NCI-H524 treated with DMSO at 0.1 percent for 48 hours (cell line): ENCODE results near the gene MYOT.
"Not testable (repeated sequence)": the region's sequence is repeated elsewhere in the genome, so short reads cannot be mapped to it uniquely, and the experiment has no call there.

Experiments used
- DNase-seq: peaks from one replicate; lab custom pipeline; 2025; lab: John Stamatoyannopoulos, UW

Gene MYOT

GRCh38 chr5:137856916-137857862 lies 10.5 kb upstream of the MYOT start:
- DNase-seq: no peak

GRCh38 chr5:137858223-137858916 lies 9.3 kb upstream of the MYOT start:
- no peak for DNase-seq

- DNase-seq: no peak
Measured at GRCh38 chr5:137858954-137859353, 8.7 kb upstream of the MYOT start.

DNA sequence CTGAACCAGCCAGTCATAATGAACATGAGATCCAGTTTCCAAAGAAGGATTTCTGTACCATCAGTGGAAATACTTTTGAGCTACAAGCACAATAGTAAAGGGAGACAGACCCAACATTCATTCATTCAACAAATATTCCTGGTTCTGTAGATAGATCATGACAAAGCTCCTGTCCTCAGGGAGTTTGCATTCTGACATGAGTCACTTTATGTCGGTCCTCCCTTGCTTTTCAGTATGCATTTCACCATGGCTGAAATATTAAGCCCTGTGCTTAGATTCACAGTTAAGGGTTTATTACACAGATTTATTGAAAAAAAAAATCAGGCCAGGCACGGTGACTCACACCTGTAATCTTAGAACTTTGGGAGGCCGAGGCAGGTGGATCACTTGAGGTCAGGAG lies 5.4 kb upstream of the MYOT start:
- no peak for DNase-seq

DNA sequence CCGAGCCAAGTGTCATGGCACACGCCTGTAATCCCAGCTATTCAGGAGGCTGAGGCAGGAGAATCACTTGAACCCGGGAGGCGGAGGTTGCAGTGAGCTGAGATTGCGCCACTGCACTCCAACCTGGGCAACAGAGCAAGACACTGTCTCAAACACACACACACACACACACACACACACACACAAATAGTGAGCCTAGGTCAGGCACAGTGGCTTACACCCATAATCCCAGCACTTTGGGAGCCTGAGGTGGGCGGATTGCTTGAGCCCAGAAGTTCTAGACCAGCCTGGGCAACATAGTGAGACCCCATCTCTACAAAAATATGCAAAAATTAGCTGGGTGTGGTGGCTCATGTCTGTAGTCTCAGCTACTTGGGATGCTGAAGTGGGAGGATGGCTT lies 4.0 kb upstream of the MYOT start:
- not testable (repeated sequence) for DNase-seq

DNA sequence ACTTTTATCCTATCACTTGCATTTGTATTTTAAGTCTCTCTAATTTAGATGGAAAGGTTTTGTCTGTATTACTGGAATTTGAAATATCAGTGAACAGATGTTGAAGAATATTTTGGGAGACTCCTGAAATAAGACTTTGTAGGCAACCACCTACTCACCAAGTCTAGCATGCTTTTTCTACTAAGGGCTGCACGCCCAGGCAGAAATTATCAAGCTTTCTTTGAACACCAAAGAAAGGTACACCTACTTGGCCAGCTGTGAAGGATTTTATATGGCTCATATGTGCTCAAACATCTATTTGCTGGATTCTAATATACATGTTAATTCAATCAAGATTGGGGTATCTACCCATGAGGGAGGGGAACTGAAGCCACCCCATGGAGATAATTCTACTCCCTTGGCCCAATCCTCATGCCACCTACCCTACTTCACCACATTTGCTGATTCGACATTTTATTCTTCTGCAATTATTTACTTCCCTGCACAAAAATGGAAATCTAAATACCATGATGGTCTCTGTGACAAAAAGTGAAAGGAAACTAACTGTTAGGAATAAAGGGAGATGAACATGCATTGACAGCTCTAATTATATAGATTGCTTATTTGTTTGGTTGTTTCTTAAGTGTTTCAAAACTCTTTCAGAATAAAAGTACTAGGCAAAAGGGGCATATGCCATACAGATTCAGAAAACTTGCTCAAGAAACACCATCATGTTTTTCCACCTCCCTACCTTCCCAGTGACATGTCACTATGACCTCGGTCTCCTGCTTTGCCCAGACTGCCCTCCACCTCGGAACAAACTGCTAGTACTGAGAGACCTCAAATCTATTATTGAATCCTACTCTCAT lies 895 bp upstream of the MYOT start:
- no peak for DNase-seq

DNA sequence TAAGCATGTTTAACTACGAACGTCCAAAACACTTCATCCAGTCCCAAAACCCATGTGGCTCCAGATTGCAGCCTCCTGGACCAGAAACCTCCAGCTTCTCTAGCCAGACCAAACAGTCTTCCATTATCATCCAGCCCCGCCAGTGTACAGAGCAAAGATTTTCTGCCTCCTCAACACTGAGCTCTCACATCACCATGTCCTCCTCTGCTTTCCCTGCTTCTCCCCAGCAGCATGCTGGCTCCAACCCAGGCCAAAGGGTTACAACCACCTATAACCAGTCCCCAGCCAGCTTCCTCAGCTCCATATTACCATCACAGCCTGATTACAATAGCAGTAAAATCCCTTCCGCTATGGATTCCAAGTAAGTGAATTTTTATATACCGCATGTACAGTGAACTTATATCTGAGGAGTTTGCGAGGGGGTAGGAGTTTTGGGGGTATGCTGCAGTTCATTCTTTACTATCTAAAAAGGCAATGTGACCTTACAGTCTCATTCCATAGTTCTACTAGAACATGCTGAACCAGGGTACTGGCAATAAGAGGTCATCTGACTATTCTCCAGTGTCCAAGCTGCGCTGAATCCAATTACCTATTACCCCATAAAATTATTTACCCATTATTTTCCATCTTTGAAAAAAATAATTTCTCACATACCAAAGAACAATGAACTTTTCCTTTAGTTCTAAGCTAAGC lies 3.1 kb downstream of the MYOT start:
- no peak for DNase-seq

DNA sequence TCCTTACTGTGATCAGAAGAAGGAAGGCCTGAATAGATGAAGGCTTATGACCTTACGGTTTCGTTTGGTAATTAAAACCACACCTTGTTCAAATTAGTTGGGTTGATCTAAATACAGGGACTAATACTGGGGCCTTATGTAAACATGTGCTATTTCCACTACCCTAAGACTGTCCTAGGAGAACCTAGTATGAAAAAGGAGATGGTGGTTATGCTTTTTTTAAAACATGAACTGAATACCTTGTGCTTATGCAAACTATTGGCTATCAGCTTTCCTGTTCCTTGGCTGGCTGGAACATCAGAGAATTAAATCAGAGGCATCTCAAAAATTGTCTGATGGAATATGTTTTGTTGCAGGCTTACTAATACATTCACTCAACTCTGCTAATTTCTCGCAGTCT lies 3.9 kb downstream of the MYOT start:
- no peak for DNase-seq

DNA sequence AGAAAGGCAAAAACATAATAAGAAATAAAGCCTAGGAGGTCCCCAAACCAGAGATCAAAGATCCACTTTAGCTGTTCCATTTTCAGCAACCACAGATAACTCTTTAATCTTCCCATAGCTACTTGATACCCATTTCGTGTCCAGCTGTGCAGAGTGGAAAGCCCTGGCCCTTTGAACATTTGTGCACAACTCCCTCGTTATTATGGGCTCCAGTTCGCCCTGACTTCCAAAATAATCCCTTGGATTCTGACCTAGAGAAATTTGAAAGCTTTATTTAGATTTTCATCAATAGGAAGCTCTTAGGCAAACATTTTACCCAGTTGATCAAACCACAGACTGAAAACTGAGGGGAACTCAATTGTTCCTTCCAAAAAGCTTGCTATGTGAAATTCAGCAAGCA lies 4.8 kb downstream of the MYOT start:
- no peak for DNase-seq

- no peak for DNase-seq
Measured at GRCh38 chr5:137876101-137876500, 8.4 kb downstream of the MYOT start.

- DNase-seq: no peak
Measured at GRCh38 chr5:137880313-137880712, 12.7 kb downstream of the MYOT start.

- DNase-seq: no peak
Measured at GRCh38 chr5:137887831-137888230, 20.2 kb downstream of the MYOT start.

GRCh38 chr5:137888466-137888862 lies 20.8 kb downstream of the MYOT start:
- DNase-seq: no peak

DNA sequence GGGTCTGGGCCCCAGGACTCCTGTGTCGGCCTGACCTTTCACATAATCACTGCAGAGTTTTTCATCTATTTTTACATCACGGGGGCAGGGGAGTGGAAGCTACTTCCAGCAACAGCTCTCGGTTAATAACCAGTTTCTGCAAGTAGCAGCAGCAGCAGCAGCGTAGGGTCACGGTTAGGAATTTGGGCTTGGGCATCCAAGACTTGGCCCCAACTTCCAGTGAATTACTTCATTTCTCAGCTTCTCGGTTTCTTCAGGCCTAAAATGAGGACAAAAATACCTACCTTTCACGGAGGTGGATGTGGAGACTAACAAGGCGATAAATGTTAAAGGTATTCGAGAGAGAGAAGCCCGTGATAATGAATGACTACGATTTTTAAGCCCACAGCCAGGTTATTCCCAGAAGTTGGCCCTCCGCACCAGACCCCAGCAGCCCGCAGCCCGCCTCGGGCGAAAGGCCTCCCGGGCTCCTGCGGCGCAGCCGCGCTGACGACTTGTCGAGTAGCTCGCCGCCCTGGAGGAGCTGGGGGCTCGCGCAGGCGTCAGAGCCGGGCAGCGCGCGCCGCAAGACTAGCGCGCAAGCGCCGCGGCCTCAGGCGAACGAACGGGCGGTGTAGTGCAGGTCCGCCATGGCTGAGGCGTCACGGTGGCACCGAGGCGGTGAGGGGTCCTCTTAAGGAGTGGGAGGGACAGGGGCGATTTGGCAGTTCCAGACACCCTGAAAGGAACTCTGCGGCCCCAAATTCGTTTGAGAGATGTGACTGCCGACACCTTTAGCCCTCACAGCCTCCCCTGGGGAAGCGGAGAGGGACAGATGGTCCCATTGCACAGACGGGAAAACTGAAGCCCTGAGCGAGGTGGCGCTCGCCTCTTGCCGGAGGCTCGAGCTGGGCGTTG lies 21.5 kb downstream of the MYOT start, which contains the start of gene PKD2L2:
Gene PKD2L2, plus strand, starts transcription at position 595 of the 897 bp plus-strand sequence. Its CDS starts 35 bp downstream, at position 630.
- peak; percentile 29 for DNase-seq

DNA sequence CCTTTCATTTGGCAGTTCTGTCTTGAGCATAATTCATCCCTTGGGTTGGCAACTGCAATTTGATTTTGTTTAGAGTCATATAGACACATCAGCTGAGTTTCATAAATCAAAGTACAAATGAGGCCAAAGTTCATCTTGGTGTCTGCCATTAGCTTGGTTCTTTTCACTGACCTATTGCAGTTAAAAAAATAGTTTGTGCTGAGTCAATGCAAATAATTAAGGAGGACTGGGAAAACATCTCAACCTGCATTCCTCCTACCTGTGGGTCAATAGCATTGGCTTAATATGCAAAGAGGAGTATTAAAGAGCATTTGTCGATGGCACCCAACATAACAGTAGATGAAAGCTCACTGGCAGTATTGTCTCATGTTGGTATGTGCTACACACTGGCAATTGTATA lies 23.2 kb downstream of the MYOT start:
- no peak for DNase-seq

- DNase-seq: no peak
Measured at GRCh38 chr5:137891849-137892248, 24.2 kb downstream of the MYOT start.

DNA sequence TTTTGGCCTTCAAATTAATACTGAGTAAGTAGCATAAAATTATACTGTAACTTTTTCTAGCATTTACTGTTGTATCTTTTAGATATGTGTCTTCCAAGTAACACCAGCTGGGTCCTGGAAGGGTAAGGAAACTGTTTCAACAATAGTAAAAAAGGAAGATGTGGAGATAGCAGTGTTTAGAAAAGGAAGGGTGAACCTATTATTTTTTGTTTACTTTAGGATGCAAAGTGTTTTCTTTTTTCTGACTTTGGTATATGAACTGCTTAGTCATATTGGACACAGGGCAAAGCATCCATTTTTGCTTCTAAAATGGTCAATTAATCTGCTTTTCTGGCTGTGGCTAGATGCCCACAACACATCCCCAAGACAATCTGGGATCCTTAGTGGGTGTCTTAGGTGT lies 26.9 kb downstream of the MYOT start:
- DNase-seq: no peak

DNA sequence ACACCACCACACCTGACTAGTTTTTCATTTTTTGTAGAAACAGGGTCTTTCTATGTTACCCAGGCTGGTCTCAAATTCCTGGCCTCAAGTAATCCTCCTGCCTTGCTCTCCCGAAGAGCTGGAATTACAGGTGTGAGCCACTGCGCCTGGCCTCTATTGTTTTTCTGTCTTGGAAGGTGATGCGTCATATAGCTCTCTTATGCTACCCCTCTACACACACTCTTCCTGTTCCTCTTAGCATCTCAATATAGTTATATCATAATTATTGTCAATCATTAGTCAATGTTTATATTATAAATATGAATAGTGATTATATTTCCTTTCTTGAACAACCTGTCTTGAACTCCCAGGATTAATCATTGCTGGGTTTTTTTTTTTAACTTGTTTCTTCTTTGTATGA lies 28.9 kb downstream of the MYOT start:
- no peak for DNase-seq

DNA sequence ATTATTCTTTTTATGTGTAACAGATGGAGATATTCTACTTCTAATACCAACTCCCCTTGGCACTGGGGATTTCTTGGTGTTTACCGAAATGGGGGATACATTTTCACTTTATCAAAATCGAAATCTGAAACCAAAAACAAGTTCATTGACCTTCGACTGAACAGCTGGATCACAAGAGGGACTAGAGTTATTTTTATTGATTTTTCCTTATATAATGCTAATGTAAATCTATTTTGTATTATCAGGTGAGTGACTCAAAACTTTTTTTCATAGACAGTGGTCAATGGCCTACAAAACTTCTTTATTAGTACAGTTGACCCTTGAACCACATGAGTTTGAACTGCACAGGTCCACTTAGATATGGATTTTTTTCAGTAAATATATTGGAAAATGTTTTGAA lies 31.8 kb downstream of the MYOT start:
- DNase-seq: no peak

DNA sequence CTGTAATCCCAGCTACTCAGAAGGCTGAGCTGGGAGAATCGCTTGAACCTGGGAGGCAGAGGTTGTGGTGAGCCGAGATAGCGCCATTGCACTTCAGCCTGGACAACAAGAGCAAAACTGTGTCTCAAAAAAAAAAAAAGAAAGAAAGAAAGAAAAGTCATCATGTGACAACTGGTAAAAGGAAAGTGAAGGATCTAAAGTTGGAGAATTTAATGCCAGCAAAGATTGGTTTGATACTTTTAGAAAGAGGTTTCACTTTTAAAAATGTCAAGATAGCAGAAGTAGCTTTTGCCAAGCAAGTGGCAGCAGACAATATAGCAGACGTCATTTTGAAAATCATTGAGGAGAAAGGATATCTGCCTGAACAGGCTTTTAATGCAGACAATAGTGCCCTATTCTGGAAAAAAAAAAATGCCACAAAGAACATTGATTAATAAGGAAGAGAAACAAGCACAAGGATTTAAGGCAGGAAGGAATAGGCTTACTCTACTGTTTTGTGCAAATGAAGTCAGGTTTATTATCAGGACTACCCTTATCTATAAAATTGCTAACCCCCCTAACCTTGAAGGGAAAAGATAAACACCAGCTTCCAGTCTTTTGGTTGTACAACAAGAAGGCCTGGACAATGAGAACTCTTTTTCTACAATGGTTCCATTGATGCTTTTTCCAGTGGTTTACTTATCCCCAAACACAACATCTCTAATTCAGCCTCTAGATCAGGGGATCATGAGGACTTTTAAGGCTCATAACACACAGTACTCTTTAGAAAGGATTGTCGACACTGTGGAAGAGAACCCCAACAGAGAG lies 33.6 kb downstream of the MYOT start:
- DNase-seq: no peak
